Lower lobe of right lung (tissue), 2 donors: Measurements from ENCODE around the gene SAP30L. TPM values are rescaled to one million over a fixed set of nuclear protein-coding genes. Genes with fewer than 3 reads are reported as not detected.

Experiments used
- ATAC-seq, 2 donors: fragments of 200-7000 bp; cut with Tn5 transposase; one replicate each; pipeline ENCODE4 v1.9.1; 2020 to 2022; ENCODE audit warnings: mild to moderate bottlenecking in 2 of 2, moderate library complexity in 2 of 2
- DNase-seq: peaks from one replicate; pipeline ENCODE4 v3.0.0-alpha.2; 2020
- H3K27ac ChIP-seq: fragments of 200-600 bp; one replicate; pipeline ENCODE4 v1.8.0; 2022
- H3K27me3 ChIP-seq: fragments of 200-600 bp; one replicate; pipeline ENCODE4 v1.8.0; 2022; ENCODE audit warnings: low read depth
- H3K36me3 ChIP-seq: fragments of 200-600 bp; one replicate; pipeline ENCODE4 v1.8.0; 2022; ENCODE audit warnings: mild to moderate bottlenecking
- H3K4me1 ChIP-seq: fragments of 200-600 bp; one replicate; pipeline ENCODE4 v1.8.0; 2022
- H3K4me3 ChIP-seq: fragments of 200-600 bp; one replicate; pipeline ENCODE4 v1.8.0; 2022; ENCODE audit warnings: mild to moderate bottlenecking
- H3K9me3 ChIP-seq: fragments of 200-600 bp; one replicate; pipeline ENCODE4 v1.8.0; 2022
- intact Hi-C: fragments of 100-400 bp; cut with DNase I; formaldehyde crosslinking; loops from one replicate; pipeline ENCODE4 v1.11.0; 2022
- total RNA-seq: library from RNA; stranded (reverse); fragmentation: NEBNext Ultra II Directional; extraction: Animal tissue kit (Norgen Biotek cat#: 25700); gene quantifications from one replicate; pipeline ENCODE4 v1.2.1, GENCODE V29; 2021
- TF ChIP-seq, protein P1 (sequence below): fragments of 200-600 bp; IDR thresholded peaks from one replicate; pipeline ENCODE4 v1.8.0; 2022; ENCODE audit warnings: antibody characterized with exemption, mild to moderate bottlenecking
- donor health status: DM: no; HTN: yes; CAD: no; lungs with severe emphysema.

SAP30L gene
- total RNA-seq, 1 donor from 2014 or later, result 43.2 TPM

DNA sequence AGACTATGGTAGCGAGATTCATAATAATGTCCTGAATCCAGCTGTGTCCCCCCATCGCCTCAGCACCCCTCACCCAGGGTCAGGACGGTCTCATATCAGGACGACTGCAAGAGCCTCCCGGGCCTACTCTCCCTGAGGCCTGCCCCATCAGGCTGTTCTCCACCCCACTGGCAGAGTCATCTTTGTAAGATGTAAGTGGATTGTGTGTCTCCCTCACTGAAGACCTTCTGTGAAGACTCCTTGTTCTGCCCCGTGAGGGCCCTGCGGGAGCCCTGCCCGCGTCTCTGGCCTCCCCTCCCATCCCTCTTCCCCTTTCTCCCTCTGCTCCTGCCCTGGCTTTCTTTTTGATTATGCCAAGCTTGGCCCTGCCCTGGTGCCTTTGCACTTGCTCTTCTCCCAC, 43.9 kb upstream of the SAP30L start:
- intact Hi-C loops, result no loop called here
- TF ChIP-seq, protein P1, sequence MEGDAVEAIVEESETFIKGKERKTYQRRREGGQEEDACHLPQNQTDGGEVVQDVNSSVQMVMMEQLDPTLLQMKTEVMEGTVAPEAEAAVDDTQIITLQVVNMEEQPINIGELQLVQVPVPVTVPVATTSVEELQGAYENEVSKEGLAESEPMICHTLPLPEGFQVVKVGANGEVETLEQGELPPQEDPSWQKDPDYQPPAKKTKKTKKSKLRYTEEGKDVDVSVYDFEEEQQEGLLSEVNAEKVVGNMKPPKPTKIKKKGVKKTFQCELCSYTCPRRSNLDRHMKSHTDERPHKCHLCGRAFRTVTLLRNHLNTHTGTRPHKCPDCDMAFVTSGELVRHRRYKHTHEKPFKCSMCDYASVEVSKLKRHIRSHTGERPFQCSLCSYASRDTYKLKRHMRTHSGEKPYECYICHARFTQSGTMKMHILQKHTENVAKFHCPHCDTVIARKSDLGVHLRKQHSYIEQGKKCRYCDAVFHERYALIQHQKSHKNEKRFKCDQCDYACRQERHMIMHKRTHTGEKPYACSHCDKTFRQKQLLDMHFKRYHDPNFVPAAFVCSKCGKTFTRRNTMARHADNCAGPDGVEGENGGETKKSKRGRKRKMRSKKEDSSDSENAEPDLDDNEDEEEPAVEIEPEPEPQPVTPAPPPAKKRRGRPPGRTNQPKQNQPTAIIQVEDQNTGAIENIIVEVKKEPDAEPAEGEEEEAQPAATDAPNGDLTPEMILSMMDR, result no peak
- Histone ChIP-seq H3K27me3 (no peaks in the 10 kb centered on the region), H3K4me3 (no peak overlapping the region), H3K36me3 (peaks cover 3% of the 10 kb centered on the region), H3K4me1 (peaks cover 18% of the 10 kb centered on the region), H3K27ac (no peak overlapping the region), H3K9me3 (no peaks in the 10 kb centered on the region)
- no peak for ATAC-seq
- no peak for DNase-seq

DNA sequence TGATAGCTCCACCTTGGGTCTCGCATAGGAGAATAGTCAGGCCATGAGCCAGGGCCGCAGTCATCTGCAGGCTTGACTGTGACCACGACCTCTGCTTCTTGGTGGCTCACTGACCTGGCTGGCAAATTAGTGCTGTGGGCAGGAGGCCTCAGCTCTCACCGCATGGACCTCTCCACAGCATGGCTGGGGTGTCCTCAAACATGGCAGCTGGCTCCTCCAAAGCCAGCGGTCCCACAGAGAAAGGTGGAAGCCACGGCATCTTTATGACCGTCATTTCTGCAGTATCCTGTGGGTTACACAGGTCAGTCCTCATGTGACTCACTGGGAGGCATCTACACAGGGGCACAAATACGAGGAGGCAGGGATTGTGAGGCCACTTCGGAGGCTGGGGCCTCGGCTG, 43.2 kb upstream of the SAP30L start:
- TF ChIP-seq, protein P1, result no peak
- DNase-seq (no peak), ATAC-seq (no peak)
- H3K4me1 ChIP-seq, result peaks cover 14% of the 10 kb centered on the region
- no peaks in the 10 kb centered on the region for H3K27me3 ChIP-seq
- intact Hi-C loops, result no loop called here
- no peak overlapping the region for H3K27ac ChIP-seq
- H3K9me3 ChIP-seq, result no peaks in the 10 kb centered on the region
- peaks cover 8% of the 10 kb centered on the region for H3K36me3 ChIP-seq
- no peak overlapping the region for H3K4me3 ChIP-seq

DNA sequence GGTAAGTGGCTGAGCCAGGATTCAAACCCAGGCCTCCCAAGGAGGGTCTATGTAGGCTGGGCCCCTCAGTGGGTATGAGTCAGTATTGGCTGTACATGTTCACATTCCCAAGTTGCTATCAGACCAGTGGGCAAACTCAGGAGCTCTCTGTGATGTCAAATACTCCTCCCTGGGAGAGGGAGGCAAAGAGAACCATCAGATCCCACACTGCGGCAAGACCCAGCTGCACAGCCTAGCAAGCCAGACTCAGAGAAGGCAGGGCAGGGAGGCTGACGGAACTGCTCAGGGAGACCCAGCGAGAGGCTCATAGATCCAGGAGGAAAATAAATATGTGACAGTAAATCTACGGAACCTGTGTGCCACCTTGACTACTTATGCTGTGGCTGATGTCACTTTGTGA, 42.6 kb upstream of the SAP30L start:
- Histone ChIP-seq H3K27me3 (no peaks in the 10 kb centered on the region), H3K36me3 (peaks cover 8% of the 10 kb centered on the region), H3K4me3 (no peak overlapping the region), H3K4me1 (peaks cover 10% of the 10 kb centered on the region), H3K9me3 (no peaks in the 10 kb centered on the region), H3K27ac (no peak overlapping the region)
- intact Hi-C loops, result no loop called here
- ATAC-seq, result no peak
- DNase-seq, result no peak
- TF ChIP-seq, protein P1, result no peak

DNA sequence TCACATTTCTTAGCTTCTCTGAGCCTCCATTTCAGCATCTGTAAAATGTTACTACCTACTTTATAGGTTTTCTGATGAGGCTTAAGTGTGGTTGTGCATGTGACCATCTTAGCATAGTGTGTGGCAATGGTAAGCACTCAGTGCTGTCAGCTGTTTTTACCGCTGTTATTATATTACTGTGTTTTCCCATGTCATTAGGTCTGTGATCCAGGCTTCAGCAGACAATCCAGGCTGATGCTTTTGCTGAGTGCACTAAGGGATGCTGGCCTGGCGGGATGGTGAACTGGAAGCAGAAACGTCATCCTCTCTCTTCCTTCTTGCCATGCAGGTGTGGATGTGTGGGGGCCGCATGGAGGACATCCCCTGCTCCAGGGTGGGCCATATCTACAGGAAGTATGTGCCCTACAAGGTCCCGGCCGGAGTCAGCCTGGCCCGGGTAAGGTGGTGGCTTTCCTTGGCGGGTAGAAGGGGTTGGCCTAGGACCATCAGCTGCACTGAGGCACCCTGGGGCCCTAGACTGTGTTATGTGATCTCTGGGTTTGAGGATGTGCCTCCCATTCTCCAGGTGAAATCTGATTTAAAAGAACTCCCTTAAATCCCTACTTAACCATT, 41.9 kb upstream of the SAP30L start:
- Histone ChIP-seq H3K27ac (no peak overlapping the region), H3K9me3 (no peaks in the 10 kb centered on the region), H3K4me3 (no peak overlapping the region), H3K4me1 (peaks cover 10% of the 10 kb centered on the region), H3K36me3 (peaks cover 14% of the 10 kb centered on the region), H3K27me3 (no peaks in the 10 kb centered on the region)
- ATAC-seq (no peak), DNase-seq (no peak)
- TF ChIP-seq, protein P1, result no peak
- intact Hi-C loops, result no loop called here

DNA sequence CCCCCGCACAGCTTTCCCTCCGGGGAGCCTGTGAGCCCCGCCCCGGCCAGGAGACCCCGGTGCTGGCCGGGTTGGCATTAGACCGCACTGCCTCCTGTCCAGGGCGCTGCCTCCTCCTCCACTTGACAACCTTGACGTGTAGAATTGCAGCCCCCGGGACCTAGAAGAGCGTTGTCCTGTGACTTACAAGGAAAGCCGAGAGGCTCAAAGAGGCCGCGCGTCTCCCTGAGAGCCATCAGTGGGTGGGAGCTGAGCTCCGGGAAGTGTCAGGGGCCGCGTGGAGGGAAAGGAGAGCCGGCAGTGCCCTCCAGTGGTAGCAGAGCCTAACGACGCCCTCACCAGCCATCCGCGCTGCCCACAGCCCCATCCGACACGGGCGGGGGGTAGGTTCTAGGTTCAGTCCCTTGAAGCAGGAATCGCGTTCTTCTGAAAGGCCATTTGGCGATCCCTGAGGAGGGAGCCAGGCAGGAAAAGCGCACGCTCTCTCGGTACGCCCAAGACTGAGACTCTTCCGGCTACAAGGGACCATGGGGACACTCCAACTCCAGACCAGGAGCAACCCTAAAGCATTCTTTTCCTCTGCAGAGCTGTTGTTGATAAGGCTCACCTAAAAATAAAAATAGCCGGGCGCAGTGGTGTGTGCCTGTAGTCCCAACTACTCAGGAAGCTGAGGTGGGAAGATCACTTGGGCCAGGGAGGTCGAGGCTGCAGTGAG, 40.6 kb upstream of the SAP30L start:
- peak overlapping the region; percentile 46 for H3K4me3 ChIP-seq
- intact Hi-C loops, result no loop called here
- ATAC-seq (peak; percentile 96 to 97), DNase-seq (peak; percentile 84)
- H3K4me1 ChIP-seq, result peaks cover 10% of the 10 kb centered on the region
- peaks cover 26% of the 10 kb centered on the region for H3K36me3 ChIP-seq
- H3K27me3 ChIP-seq, result no peaks in the 10 kb centered on the region
- peak overlapping the region; percentile 4 for H3K27ac ChIP-seq
- H3K9me3 ChIP-seq, result no peaks in the 10 kb centered on the region
- TF ChIP-seq, protein P1, result peak; percentile 91
